ENCODE results near the gene HMGCLL1.

HMGCLL1 gene

DNA sequence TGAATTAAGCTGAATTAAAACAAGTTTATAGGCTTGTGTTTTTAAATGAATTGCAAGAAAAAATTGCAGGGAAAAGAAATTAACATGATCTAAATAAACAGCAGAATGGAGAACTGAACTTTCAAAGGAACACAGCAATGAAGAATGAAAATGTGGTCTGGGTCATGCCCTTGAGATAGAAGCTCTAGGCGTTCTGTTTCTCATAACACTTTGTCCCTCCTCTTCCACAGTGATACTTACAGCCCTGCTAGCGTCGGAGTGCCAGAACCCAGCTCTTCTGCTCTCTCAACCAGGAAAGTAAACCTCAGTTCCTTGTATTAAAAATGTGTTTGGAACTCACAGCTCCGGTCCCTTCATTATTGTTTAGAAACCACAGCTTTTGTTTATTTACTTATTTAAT, 11.4 kb downstream of the HMGCLL1 start:
- no peak for TF ChIP-seq CTCF (IDR thresholded peaks at IDR 0.05; ENCODE audit: control insufficient read depth, insufficient read depth, low read depth, low read length, missing control alignments)
- H3K4me3 ChIP-seq (ENCODE audit: control insufficient read depth, low read depth, low read length): no peak overlapping the region
- no peak for DNase-seq (ENCODE audit: low read depth)

- no peak for DNase-seq (ENCODE audit: low read depth)
- TF ChIP-seq CTCF (IDR thresholded peaks at IDR 0.05; ENCODE audit: control insufficient read depth, insufficient read depth, low read depth, low read length, missing control alignments): no peak
- no peak overlapping the region for H3K4me3 ChIP-seq (ENCODE audit: control insufficient read depth, low read depth, low read length)
Measured at GRCh38 chr6:55566036-55566710, 12.8 kb downstream of the HMGCLL1 start.

DNA sequence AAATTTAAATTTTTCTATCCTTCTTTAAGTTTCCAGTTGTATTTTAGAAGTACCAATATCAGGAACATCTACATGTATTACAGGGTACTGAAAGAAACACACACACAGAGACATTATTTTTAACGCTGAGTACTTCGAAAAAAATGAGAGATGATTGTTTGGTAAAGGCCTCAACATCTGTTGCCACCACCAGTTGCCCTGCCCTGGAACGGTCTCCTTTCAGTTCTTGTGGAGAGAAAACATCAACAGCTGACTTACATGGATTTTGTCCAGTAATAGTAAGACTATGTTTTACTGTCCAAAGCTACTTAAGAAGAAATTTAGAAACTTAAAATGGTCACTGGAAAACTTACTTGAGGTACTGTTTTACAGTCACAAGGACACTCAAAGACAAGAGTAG, 16.7 kb downstream of the HMGCLL1 start:
- TF ChIP-seq CTCF (IDR thresholded peaks at IDR 0.05; ENCODE audit: control insufficient read depth, insufficient read depth, low read depth, low read length, missing control alignments): no peak
- no peak overlapping the region for H3K4me3 ChIP-seq (ENCODE audit: control insufficient read depth, low read depth, low read length)
- no peak for DNase-seq (ENCODE audit: low read depth)

DNA sequence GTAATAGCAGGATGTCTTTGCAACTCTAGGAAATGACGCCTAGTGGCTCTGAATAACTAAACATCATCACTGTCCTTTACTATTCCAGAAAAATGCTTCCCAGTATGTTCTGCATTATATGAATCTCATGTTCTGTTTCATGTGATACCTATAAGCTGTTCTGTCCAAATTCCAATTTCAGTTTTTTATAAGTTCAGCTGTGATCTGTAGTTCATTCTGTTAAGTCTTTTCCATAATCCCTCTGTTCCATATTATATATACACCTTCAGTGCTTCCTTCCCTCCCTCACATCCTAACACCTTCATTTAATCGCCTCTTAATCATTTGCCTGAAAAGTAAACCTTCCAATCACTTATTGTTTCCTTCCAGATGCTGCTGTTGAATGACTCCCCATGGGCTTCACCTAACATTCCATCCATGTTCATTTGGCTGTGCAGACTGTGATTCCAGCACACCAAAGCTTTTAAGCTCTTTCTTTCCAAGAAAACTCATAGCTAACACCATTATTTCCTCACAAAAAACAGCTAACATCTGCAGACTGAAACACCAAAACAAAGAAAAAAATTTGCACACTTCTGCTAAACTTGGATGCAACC, 18.6 kb downstream of the HMGCLL1 start:
- no peak for TF ChIP-seq CTCF (IDR thresholded peaks at IDR 0.05; ENCODE audit: control insufficient read depth, insufficient read depth, low read depth, low read length, missing control alignments)
- no peak for DNase-seq (ENCODE audit: low read depth)
- no peak overlapping the region for H3K4me3 ChIP-seq (ENCODE audit: control insufficient read depth, low read depth, low read length)

GRCh38 chr6:55557146-55557545, 21.8 kb downstream of the HMGCLL1 start:
- DNase-seq (ENCODE audit: low read depth): no peak
- TF ChIP-seq CTCF (IDR thresholded peaks at IDR 0.05; ENCODE audit: control insufficient read depth, insufficient read depth, low read depth, low read length, missing control alignments): no peak
- no peak overlapping the region for H3K4me3 ChIP-seq (ENCODE audit: control insufficient read depth, low read depth, low read length)

DNA sequence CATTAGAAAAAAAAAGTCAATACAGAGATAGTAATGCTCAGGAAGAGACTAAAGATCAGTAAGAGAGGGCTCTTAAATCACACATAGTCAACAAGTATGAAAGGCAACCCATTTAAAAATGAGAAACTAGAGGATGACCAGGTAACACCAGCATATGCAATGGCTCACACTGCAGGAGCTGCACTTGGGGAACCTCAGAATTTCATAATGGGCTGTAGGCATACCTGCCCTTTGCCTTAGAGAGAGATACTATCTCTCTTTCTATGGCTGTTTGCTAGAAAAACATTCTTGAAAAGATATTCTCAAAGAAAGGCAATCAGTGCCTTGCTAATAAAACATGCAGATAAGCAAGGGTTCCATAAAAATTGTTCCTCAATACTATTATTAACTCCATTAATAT, 33.2 kb downstream of the HMGCLL1 start:
- no peak for TF ChIP-seq CTCF (IDR thresholded peaks at IDR 0.05; ENCODE audit: control insufficient read depth, insufficient read depth, low read depth, low read length, missing control alignments)
- DNase-seq (ENCODE audit: low read depth): no peak
- H3K4me3 ChIP-seq (ENCODE audit: control insufficient read depth, low read depth, low read length): no peak overlapping the region

All from AG09309 (cell line).